ENCODE measurements around the gene RIN3.

The RIN3 gene

GRCh38 chr14:92694807-92695206 lies 181.2 kb downstream of the RIN3 start:
- DNase-seq, result no peak

DNA sequence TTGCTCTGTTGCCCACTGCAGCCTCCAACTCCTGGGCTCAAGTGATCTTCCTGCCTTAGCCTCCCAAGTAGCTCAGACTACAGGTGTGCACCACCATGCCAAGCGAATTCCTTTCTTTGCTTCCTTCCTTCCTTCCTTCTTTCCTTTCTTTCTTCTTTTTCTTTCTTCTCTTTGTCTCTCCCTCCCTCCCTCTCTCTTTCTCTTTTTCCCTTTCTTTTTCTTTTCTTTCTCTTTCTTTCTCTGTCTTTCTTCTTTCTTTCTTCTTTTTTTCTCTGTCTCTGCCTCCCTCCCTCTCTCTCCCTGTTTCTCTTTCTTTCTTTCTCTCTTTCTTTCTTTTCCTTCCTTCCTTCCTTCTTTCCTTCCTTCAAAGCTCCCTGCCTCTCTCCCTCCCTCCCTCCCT lies 182.0 kb downstream of the RIN3 start:
- no peak for DNase-seq

DNA sequence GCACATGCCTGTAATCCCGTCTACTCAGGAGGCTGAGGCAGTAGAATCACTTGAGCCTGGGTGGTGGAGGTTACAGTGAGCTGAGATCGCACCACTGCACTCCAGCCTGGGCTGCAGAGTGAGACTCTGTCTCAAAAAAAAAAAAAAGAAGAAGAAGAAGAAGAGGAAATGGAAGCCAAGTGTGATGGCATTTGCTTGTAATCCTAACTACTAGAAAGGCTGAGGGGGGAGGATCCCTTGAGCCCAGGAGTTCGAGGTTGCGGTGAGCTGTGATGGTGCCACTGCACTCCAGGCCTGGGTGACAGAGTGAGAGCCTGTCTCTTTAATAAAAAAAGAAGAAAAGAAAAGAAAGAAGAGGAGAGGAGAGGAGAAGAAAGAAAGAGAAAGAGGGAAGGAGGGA lies 182.8 kb downstream of the RIN3 start:
- no peak for DNase-seq

DNA sequence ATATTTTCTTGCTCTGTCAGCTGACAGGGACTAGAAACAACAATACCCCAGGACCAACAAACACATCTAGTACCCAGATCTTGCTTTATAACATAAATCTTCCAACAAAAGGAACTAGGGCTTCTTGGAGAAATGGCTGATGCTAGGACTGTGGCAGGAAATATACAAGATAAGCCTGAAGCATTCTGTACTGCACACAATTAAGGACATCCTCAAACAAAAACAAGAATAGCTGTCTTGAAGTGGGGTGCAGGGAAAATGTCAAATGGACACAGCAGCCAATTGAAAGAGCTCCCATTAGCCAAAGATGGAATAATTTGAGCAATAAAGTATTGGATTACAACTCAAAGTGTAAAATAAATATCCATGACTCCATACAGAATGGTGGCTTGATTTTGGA lies 184.8 kb downstream of the RIN3 start:
- no peak for DNase-seq

GRCh38 chr14:92701826-92702225 lies 188.2 kb downstream of the RIN3 start:
- no peak for DNase-seq

DNA sequence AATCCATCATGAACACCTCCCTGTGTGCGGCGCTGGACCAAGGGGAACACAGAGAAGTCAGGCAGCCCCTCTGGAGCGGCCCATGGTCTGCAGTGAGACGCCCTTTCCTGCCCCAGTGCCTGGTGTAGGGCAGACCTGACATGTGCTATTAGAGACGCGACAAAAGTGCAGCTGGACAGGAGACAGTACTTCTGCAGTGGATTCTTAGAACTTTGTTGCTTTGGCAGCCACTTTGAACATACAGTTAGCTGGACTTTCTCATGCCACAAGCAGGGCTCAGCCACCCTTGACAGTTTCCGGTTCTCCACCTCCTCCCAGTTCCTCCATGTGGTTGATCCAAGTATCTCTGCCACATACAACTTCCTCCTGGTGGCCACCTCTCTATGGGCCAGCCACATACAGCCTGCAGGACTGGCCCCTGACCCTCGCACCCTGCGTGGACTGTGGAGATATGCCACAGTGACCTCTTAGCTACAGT lies 188.9 kb downstream of the RIN3 start:
- peak; percentile 16 for DNase-seq

DNA sequence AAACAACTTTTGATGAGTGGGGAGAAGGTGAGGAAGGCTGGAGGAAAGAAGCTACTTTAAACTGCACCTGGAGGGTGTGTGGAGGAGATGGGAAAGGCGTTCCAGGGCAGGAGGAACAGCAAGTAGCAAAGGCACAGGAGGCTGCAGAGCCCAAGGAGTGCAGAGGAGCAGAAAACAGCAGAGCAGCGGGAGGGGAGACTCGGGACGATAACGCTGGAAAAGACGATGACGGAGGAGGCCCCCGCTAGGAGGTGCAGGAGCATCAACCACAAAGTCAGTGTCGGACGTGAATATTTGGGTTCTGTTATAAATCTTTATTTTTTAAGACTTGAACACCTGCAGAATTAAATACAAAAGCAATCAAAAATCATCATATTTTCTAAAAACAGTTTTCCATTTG lies 189.9 kb downstream of the RIN3 start:
- no peak for DNase-seq

GRCh38 chr14:92704036-92704804 lies 190.6 kb downstream of the RIN3 start:
- DNase-seq, result peak; percentile 25

- DNase-seq, result no peak
These were observed 191.2 kb downstream of the RIN3 start for GRCh38 chr14:92704821-92705220.

DNA sequence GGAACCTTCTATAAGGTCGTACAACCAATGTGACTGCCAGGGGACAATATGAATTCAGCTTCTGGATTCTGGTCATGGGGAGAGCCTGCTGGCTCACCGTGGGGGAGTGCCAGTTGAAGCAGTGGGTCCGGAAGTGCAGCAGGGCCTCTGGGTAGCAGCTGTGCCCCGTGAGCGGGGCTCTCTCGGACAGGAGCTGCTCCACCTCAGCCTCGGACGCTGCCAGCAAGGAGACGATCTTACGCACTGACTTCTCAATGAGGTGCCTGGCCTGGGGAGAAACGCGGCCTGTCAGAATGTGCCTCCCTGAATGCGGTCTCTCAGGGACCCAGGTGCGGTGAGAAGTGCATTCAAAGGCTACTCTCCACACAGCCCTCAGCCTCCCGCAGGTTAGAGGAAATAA lies 192.8 kb downstream of the RIN3 start:
- no peak for DNase-seq

GRCh38 chr14:92709340-92710000 lies 195.9 kb downstream of the RIN3 start:
- no peak for DNase-seq

DNA sequence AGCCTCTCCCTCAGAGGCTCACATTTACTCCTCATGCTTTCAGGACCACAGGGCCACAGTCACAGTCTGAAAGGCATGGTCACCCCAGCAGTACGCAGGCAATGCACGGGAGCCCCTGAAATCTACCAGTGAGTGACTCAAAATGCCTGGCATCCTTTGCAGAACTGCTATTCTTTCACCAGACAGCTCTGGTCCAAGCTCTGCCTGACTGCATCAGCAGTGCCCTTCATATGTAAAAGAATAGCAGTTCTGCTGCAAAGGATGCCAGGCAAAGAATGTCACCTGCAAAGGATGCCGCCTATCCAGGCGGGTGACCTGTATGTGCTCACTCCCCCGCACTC lies 196.4 kb downstream of the RIN3 start:
- no peak for DNase-seq

GRCh38 chr14:92711976-92712653 lies 198.5 kb downstream of the RIN3 start:
- no peak for DNase-seq

DNA sequence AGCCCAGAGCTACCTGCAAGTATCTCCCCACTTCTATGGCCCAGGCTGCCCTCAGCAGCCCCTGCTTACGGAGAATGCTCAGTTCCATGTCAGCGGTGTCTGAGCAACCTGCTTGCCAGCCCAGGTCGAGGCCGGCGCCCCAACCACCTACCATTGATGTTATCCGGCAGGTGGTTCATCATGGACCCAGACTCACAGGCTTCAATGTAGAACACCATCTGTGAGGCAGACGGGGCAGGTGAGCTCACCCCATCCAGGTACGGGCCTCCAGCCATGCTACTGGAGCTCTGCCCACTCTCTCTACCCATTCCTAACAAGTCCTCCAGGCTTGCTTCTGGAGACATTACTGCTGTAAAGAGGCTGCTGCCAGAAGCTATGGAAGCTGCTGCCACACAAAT lies 199.1 kb downstream of the RIN3 start:
- DNase-seq, result no peak

GRCh38 chr14:92714739-92715307 lies 201.2 kb downstream of the RIN3 start:
- peak; percentile 41 for DNase-seq

DNA sequence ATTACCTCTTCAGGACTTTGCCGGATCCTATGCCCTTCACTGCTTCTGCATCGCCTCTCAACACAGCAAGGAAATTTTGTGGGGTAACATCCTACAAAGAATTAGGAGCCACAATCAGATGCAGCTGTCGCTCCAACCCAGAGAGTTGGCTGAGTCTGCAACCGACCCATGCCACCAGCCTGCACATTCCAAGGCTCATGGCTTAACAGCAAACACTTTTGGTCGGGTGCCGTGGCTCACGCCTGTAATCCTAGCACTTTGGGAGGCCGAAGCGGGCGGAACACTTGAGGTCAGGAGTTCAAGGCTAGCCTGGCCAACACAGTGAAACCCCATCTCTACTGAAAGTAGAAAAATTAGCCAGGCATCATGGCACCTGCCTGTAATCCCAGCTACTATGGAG lies 202.6 kb downstream of the RIN3 start:
- DNase-seq, result no peak

DNA sequence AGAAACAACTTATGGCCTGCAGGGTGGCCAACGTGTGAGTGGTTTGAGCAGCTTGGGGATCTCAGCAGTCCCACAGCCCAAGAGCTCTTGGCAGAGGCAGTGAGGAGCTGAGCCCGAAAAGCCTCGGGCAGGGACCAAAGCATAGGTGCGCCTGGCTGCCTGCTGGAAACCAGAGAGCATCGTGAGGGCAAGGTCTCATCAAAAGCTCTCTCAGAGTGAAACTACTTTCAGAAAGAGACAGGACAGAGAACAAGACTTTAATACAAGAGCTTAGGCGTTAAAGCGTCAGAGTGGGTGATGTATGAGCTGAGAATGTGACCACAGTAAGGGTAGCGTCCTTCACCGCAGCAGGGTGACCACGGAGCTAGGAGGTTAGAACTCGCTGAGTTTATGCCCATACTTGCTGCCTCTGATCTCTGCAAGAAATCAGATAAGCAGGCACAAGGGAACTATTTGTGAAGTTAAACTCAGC lies 204.0 kb downstream of the RIN3 start:
- no peak for DNase-seq

GRCh38 chr14:92718664-92719063 lies 205.1 kb downstream of the RIN3 start:
- no peak for DNase-seq

- DNase-seq, result no peak
These were observed 205.8 kb downstream of the RIN3 start for GRCh38 chr14:92719421-92719820.

- no peak for DNase-seq
These were observed 206.3 kb downstream of the RIN3 start for GRCh38 chr14:92719890-92720323.

DNA sequence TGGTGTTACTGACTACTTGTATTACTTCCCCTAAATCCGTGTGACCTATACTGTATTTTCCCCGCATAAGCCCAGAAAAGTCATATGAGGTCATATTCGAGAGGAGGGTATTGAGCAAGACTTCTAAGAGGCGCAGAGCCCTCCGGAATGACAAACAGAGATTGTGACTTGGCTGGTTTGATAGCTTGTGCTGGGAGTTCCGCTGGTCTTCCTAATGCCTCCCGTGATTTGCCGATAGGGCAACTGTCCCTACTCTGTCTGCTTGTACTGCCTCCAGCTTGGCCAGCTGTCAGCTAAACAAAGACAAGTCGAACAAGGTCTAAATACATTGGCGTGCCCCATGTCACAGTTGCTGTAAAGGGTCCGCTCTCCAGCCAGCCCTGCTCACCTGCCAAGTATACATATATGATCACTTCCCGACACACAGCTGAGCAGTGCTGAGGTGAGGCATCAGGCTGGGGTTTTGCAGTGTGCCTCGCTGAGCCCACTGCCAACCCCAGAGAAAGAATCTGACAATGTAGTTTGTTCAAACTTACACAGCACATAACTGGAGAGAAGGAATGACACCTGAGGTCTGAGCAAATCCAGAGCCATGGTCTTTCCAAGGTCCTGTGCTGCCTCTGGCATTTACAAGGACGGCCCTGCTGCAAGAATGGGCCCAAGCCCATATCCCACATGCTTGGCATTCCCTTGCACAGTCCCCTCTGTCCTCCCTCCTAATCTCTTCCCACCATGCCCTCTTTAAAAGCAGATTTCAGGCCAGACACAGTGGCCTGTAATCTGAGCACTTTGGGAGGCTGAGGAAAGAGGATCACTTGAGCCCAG lies 211.1 kb downstream of the RIN3 start:
- no peak for DNase-seq

GRCh38 chr14:92726135-92726932 lies 212.8 kb downstream of the RIN3 start:
- no peak for DNase-seq

All from midbrain (tissue), 1 donor.